BJ (cell line): ENCODE data around the gene SPTBN1. TPM values are rescaled to one million over a fixed set of nuclear protein-coding genes. Genes with fewer than 3 reads are reported as not detected.

Experiments
- CTCF ChIA-PET: fragments of 350-600 bp; formaldehyde crosslinking; extraction: SDS; loops from one replicate; lab custom pipeline; 2021; ENCODE audit warnings: antibody characterized with exemption, inconsistent platforms; lab: Yijun Ruan, JAX
- POLR2A ChIA-PET: fragments of 300-600 bp; sonication (Branson Sonifier 250); formaldehyde crosslinking; extraction: SDS; loops from one replicate; lab custom pipeline; 2021; ENCODE audit warnings: antibody characterized with exemption; lab: Charles Lee
- DNase-seq: peaks from one replicate; pipeline ENCODE4 v3.0.0-alpha.2; 2011; ENCODE audit warnings: low read depth
- H3K27me3 ChIP-seq: 2 replicates; pipeline ENCODE4 v1.6.0; 2011; ENCODE audit warnings: low read length; ENCODE audit not compliant: control insufficient read depth, insufficient read depth
- H3K36me3 ChIP-seq: 2 replicates; pipeline ENCODE4 v1.5.1; 2011; ENCODE audit warnings: low read length; ENCODE audit not compliant: control insufficient read depth, insufficient read depth
- H3K4me3 ChIP-seq: 2 replicates; pipeline ENCODE4 v1.5.1; 2011; ENCODE audit warnings: low read depth, mild to moderate bottlenecking, control low read depth, low read length
- CTCF ChIP-seq: IDR thresholded peaks from 2 replicates; pipeline ENCODE4 v1.5.1; 2011; ENCODE audit warnings: low read depth, mild to moderate bottlenecking, control low read depth, inconsistent platforms, low read length, moderate library complexity; ENCODE audit not compliant: insufficient read depth
- polyA plus RNA-seq: library from polyadenylated mRNA; depleted of rRNA; stranded (reverse); fragments of >200 nt; gene quantifications from 2 replicates; pipeline ENCODE4 v1.2.3, GENCODE V29; 2011

Gene SPTBN1
- polyA plus RNA-seq, 1 experiment = 33.8 TPM

GRCh38 chr2:54677476-54678265 lies 221.5 kb downstream of the SPTBN1 start:
- ChIA-PET CTCF (interaction anchor here (1.2 to 2.5 kb wide), 5 partner anchors 12 to 161 kb away, joined by 3 to 9 read pairs (median 3); no protein-coding TSS in a partner anchor), POLR2A (no interaction called here)
- Histone ChIP-seq H3K4me3 (no peak overlapping the region), H3K36me3 (no peaks in the 10 kb centered on the region), H3K27me3 (no peaks in the 10 kb centered on the region)
- TF ChIP-seq CTCF = no peak
- DNase-seq = no peak

- ChIA-PET CTCF (interaction anchor here (0.7 to 2.5 kb wide), 5 partner anchors 9 to 518 kb away, joined by 3 to 9 read pairs (median 3); no protein-coding TSS in a partner anchor), POLR2A (no interaction called here)
- H3K36me3 ChIP-seq = no peaks in the 10 kb centered on the region
- DNase-seq = no peak
- TF ChIP-seq CTCF = no peak
- H3K4me3 ChIP-seq = no peak overlapping the region
- H3K27me3 ChIP-seq = no peaks in the 10 kb centered on the region
Observed at GRCh38 chr2:54678719-54679118, 222.6 kb downstream of the SPTBN1 start.

DNA sequence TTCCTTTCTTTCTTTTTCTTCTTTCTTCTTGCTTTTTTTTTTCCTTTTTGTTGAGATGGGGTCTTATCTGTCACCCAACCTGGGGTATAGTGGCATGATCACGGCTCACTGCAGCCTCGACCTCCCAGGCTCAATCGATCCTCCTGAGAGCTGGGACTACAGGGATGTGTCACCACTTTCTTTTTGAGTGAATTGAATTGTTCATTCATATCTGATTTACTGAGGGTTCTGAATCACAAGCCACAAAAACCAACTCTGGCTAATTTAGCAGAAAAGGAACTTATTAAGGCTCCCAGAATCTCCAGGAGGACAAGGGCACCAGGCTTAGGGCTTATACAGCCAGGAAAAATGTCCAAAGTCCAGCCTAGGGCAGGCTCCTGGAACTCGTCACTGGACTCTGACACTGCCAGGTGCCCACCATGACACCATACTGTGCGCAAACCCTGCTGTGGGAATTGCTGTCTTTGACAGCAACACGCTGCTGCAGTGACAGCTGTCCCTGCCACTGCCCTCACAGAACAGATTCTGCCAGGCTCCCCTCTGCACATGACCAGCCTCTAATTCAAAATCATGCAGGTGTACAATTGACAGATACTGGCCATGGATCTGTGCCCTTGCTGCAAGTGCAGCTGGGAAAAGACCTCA lies 224.4 kb downstream of the SPTBN1 start:
- H3K36me3 ChIP-seq = no peaks in the 10 kb centered on the region
- no peak for DNase-seq
- H3K4me3 ChIP-seq = no peak overlapping the region
- CTCF ChIA-PET = interaction anchor here (0.6 to 3.7 kb wide), 4 partner anchors 22 to 574 kb away, joined by 3 to 12 read pairs (median 6); no protein-coding TSS in a partner anchor
- POLR2A ChIA-PET = no interaction called here
- H3K27me3 ChIP-seq = no peaks in the 10 kb centered on the region
- no peak for TF ChIP-seq CTCF

GRCh38 chr2:54681416-54681815 lies 225.3 kb downstream of the SPTBN1 start:
- CTCF ChIA-PET = interaction anchor here (1.0 to 3.7 kb wide), 3 partner anchors 23 to 350 kb away, joined by 3 to 12 read pairs (median 7); no protein-coding TSS in a partner anchor
- no peak for TF ChIP-seq CTCF
- H3K27me3 ChIP-seq = peaks cover 1% of the 10 kb centered on the region; the same call in 1 of the 2 replicates
- no peak for DNase-seq
- no peaks in the 10 kb centered on the region for H3K36me3 ChIP-seq
- no peak overlapping the region for H3K4me3 ChIP-seq
- POLR2A ChIA-PET = no interaction called here

DNA sequence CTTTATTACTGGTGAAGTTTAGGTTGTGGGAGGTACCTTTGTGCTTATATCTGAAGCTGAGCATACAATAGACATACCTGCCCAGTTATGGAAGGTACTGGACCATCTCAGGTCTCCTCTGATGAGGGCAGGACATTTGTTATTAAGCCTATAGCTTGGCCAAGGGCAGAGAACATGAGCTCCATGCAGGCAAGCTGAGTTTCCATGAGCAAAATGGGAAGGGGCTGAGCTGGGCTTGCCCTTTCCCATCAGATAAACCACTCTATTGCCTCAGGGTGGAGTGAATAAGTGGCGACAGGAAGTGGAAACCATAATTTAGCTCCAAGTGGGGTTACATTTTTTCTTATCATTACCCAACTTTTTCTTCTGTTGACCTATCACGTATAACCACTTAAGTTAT lies 227.5 kb downstream of the SPTBN1 start:
- no peak for DNase-seq
- no peak overlapping the region for H3K4me3 ChIP-seq
- no peak for TF ChIP-seq CTCF
- CTCF ChIA-PET = interaction anchor here (0.9 to 3.7 kb wide), 5 partner anchors 10 to 488 kb away, joined by 3 to 12 read pairs (median 3); no protein-coding TSS in a partner anchor
- H3K36me3 ChIP-seq = no peaks in the 10 kb centered on the region
- POLR2A ChIA-PET = no interaction called here
- H3K27me3 ChIP-seq = peaks cover 4% of the 10 kb centered on the region
